ENCODE data around the gene PRKAG3. TPM values are rescaled to one million over a fixed set of nuclear protein-coding genes. Genes with fewer than 3 reads are reported as not detected.

PRKAG3 gene
- total RNA-seq, 1 experiment from 2014 or later: not detected

DNA sequence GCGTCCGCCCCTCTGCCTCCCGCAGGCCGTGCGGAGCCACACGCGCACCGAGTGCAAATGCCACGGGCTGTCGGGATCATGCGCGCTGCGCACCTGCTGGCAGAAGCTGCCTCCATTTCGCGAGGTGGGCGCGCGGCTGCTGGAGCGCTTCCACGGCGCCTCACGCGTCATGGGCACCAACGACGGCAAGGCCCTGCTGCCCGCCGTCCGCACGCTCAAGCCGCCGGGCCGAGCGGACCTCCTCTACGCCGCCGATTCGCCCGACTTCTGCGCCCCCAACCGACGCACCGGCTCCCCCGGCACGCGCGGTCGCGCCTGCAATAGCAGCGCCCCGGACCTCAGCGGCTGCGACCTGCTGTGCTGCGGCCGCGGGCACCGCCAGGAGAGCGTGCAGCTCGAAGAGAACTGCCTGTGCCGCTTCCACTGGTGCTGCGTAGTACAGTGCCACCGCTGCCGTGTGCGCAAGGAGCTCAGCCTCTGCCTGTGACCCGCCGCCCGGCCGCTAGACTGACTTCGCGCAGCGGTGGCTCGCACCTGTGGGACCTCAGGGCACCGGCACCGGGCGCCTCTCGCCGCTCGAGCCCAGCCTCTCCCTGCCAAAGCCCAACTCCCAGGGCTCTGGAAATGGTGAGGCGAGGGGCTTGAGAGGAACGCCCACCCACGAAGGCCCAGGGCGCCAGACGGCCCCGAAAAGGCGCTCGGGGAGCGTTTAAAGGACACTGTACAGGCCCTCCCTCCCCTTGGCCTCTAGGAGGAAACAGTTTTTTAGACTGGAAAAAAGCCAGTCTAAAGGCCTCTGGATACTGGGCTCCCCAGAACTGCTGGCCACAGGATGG is 42.0 kb upstream of the PRKAG3 start:
- peak overlapping the region; percentile 38 for H3K4me3 Mint-ChIP-seq

DNA sequence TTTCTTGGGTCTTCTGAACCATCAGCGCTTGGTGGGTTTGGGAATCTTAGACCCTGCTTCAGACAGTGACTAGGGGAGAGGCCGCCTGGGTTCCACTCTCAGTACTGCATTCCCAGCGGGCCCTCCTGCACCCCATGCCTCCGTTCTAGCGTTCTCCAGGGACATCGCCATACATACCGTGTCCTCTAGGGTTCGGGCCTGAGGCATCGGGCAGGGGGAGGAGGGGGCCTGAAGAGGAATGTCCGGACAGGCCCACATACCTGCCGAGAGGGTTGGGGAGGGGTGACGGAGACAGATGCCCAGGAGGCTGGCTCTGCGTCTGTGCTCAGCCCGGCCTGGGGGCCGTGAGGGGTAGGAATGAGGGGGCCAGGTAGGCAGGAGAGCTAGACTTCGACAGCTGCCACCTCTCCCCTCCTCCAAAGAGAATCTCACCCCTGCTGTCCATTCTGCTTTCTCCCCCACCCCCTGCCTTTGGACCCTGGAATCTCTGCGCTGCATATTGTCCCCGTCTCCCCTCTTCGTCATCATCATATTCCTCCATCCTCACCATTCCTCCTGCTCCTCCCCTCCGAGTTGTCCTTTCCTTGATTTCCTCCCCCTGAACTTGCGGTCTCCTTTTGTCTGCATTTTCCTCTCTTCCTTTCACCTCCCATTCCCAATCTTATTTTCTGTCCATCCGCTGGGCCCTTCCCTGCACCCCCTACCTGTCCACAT is 41.2 kb upstream of the PRKAG3 start:
- Mint-ChIP-seq H3K27ac (no peak overlapping the region), H3K4me3 (peak overlapping the region; percentile 38), H3K36me3 (no peaks in the 10 kb centered on the region), H3K27me3 (ENCODE audit: low read depth) (peaks cover 100% of the 10 kb centered on the region), H3K4me1 (peaks cover 21% of the 10 kb centered on the region), H3K9me3 (no peaks in the 10 kb centered on the region)
- ATAC-seq: peak; percentile 78
- ChIA-PET CTCF (interaction anchor here (1.0 to 17.9 kb wide), 10 partner anchors 12 to 162 kb away, joined by 3 to 422 read pairs (median 4); partner anchors contain the start of genes CDK5R2, TTLL4 and WNT6), POLR2A (interaction anchor here (0.6 kb wide), 1 partner anchor 21 kb away, joined by 4 read pairs; no protein-coding TSS in a partner anchor)
- no peak for TF ChIP-seq ZNF671 (CRISPR knock-in tag; IDR thresholded peaks at IDR 0.05)
- peak; percentile 57 for DNase-seq (ENCODE audit: low spot score)

More for the DNA sequence above, 42.0 kb upstream of the PRKAG3 start:
- ATAC-seq (peak; percentile 23), DNase-seq (ENCODE audit: low spot score) (peak; percentile 41)
- Mint-ChIP-seq H3K36me3 (no peaks in the 10 kb centered on the region), H3K27ac (no peak overlapping the region), H3K27me3 (ENCODE audit: low read depth) (peaks cover 100% of the 10 kb centered on the region), H3K4me1 (peaks cover 25% of the 10 kb centered on the region), H3K9me3 (no peaks in the 10 kb centered on the region)
- TF ChIP-seq ZNF219 (CRISPR knock-in tag; IDR thresholded peaks at IDR 0.05; ENCODE audit: borderline replicate concordance) (0 out of 2 replicates have a peak, but pooled peaks have one; percentile 55), FOXK1 (CRISPR knock-in tag; IDR thresholded peaks at IDR 0.05) (0 out of 2 replicates have a peak, but pooled peaks have one; percentile 14), MAX (CRISPR knock-in tag; IDR thresholded peaks at IDR 0.05) (no peak), USF2 (CRISPR knock-in tag; IDR thresholded peaks at IDR 0.05) (peak; percentile 5; the same call in 1 of the 2 replicates), SMAD3 (CRISPR knock-in tag; IDR thresholded peaks at IDR 0.05; ENCODE audit: borderline replicate concordance) (no peak), OVOL2 (CRISPR knock-in tag; IDR thresholded peaks at IDR 0.05; ENCODE audit: borderline replicate concordance) (no peak), CBFB (CRISPR knock-in tag; IDR thresholded peaks at IDR 0.05; ENCODE audit: low read depth) (no peak), FOXP4 (CRISPR knock-in tag; IDR thresholded peaks at IDR 0.05) (0 out of 2 replicates have a peak, but pooled peaks have one; percentile 46), ELF4 (CRISPR knock-in tag; IDR thresholded peaks at IDR 0.05; ENCODE audit: low read depth) (no peak)
- TF ChIP-seq, protein P1, sequence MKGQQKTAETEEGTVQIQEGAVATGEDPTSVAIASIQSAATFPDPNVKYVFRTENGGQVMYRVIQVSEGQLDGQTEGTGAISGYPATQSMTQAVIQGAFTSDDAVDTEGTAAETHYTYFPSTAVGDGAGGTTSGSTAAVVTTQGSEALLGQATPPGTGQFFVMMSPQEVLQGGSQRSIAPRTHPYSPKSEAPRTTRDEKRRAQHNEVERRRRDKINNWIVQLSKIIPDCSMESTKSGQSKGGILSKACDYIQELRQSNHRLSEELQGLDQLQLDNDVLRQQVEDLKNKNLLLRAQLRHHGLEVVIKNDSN (CRISPR knock-in tag; IDR thresholded peaks at IDR 0.05): no peak
- ChIA-PET POLR2A (no interaction called here), CTCF (interaction anchor here (0.5 to 17.9 kb wide), 9 partner anchors 13 to 384 kb away, joined by 3 to 422 read pairs (median 4); partner anchors contain the start of genes CDK5R2 and WNT6)

- DNase-seq (ENCODE audit: low spot score): no peak
- H3K27me3 Mint-ChIP-seq (ENCODE audit: low read depth): peaks cover 100% of the 10 kb centered on the region
- no peak for TF ChIP-seq ARID4B (CRISPR knock-in tag; IDR thresholded peaks at IDR 0.05; ENCODE audit: borderline replicate concordance)
- peak; percentile 44 for TF ChIP-seq USF2 (CRISPR knock-in tag; IDR thresholded peaks at IDR 0.05)
- CTCF ChIA-PET: interaction anchor here (0.8 to 17.9 kb wide), 11 partner anchors 8 to 161 kb away, joined by 3 to 422 read pairs (median 4); partner anchors contain the start of genes TTLL4 and WNT6
- peaks cover 19% of the 10 kb centered on the region for H3K4me1 Mint-ChIP-seq
- ATAC-seq: no peak
- no peak overlapping the region for H3K27ac Mint-ChIP-seq
- no peaks in the 10 kb centered on the region for H3K36me3 Mint-ChIP-seq
- peak overlapping the region; percentile 28 for H3K4me3 Mint-ChIP-seq
- POLR2A ChIA-PET: interaction anchor here (0.6 kb wide), 1 partner anchor 20 kb away, joined by 4 read pairs; no protein-coding TSS in a partner anchor
- H3K9me3 Mint-ChIP-seq: no peaks in the 10 kb centered on the region
Measured at GRCh38 chr2:218871345-218872302, 40.0 kb upstream of the PRKAG3 start.

Measured in WTC11 (cell line).